A549 (cell line): ENCODE results near the gene COG5.

ENCODE experiments used
- BHLHE40 ChIP-seq: IDR thresholded peaks from 2 replicates; pipeline ENCODE4 v1.6.1; 2012; ENCODE audit warnings: low read depth, low read length, inconsistent platforms
- KDM5A ChIP-seq: fragments of 200-600 bp; sonication (generic); IDR thresholded peaks from 2 replicates; pipeline ENCODE4 v1.6.1; 2016; ENCODE audit warnings: antibody characterized with exemption, mild to moderate bottlenecking
- PHF8 ChIP-seq: fragments of 200-600 bp; sonication (generic); IDR thresholded peaks from 2 replicates; pipeline ENCODE4 v1.6.1; 2016; ENCODE audit warnings: low read depth, mild to moderate bottlenecking, antibody characterized with exemption, moderate library complexity, borderline replicate concordance
- POLR2A ChIP-seq: IDR thresholded peaks from 2 replicates; pipeline ENCODE4 v1.6.1; 2012; ENCODE audit warnings: mild to moderate bottlenecking, low read length
- RCOR1 ChIP-seq: fragments of 150-350 bp; IDR thresholded peaks from 2 replicates; pipeline ENCODE4 v1.6.1; 2014; ENCODE audit warnings: antibody characterized with exemption, low read length, low read depth
- SMC3 ChIP-seq: fragments of >200 bp; sonication (Bioruptor Twin); formaldehyde crosslinking; IDR thresholded peaks from 3 replicates; pipeline ENCODE4 v1.6.1; 2018; ENCODE audit warnings: inconsistent platforms
- ZNF302 ChIP-seq: fragments of 250-450 bp; sonication (Bioruptor Pico); IDR thresholded peaks from 2 replicates; pipeline ENCODE4 v1.9.0; 2021; ENCODE audit warnings: inconsistent platforms, mild to moderate bottlenecking, moderate library complexity
- TF ChIP-seq, protein P1 (sequence below): fragments of >200 bp; sonication (Bioruptor Twin); formaldehyde crosslinking; IDR thresholded peaks from 3 replicates; pipeline ENCODE4 v1.5.1; 2016
- TF ChIP-seq, protein P2 (sequence below): fragments of 200-600 bp; sonication (generic); IDR thresholded peaks from 2 replicates; pipeline ENCODE4 v1.6.1; 2016; ENCODE audit warnings: antibody characterized with exemption, mild to moderate bottlenecking, moderate library complexity
- TF ChIP-seq, protein P3 (sequence below): fragments of 150-350 bp; IDR thresholded peaks from 2 replicates; pipeline ENCODE4 v1.6.1; 2014; ENCODE audit warnings: low read depth, mild to moderate bottlenecking, low read length
- TF ChIP-seq, protein P4 (sequence below): IDR thresholded peaks from 2 replicates; pipeline ENCODE4 v1.6.1; 2012

DNA sequence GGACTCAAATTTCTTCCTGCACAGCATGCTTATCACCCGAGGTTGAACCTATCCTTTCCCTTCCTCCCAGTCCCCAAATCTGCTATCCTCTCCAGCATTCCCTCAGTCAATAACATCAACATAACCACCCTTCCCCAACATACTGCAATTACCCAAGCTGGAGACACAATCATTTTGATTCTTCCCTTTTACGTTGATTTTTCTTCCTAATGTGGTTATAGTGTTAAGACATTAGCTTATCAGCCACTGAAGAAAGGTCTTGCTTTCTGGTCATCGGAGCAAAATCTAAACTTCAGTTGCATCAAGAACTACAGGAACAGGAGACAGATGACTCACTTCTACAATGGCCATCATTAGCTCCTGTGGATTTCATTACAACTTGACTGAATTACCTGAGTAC, 398.4 kb downstream of the COG5 start:
- TF ChIP-seq POLR2A = no peak
- TF ChIP-seq, protein P1, sequence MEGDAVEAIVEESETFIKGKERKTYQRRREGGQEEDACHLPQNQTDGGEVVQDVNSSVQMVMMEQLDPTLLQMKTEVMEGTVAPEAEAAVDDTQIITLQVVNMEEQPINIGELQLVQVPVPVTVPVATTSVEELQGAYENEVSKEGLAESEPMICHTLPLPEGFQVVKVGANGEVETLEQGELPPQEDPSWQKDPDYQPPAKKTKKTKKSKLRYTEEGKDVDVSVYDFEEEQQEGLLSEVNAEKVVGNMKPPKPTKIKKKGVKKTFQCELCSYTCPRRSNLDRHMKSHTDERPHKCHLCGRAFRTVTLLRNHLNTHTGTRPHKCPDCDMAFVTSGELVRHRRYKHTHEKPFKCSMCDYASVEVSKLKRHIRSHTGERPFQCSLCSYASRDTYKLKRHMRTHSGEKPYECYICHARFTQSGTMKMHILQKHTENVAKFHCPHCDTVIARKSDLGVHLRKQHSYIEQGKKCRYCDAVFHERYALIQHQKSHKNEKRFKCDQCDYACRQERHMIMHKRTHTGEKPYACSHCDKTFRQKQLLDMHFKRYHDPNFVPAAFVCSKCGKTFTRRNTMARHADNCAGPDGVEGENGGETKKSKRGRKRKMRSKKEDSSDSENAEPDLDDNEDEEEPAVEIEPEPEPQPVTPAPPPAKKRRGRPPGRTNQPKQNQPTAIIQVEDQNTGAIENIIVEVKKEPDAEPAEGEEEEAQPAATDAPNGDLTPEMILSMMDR = no peak
- TF ChIP-seq KDM5A = no peak
- TF ChIP-seq, protein P2, sequence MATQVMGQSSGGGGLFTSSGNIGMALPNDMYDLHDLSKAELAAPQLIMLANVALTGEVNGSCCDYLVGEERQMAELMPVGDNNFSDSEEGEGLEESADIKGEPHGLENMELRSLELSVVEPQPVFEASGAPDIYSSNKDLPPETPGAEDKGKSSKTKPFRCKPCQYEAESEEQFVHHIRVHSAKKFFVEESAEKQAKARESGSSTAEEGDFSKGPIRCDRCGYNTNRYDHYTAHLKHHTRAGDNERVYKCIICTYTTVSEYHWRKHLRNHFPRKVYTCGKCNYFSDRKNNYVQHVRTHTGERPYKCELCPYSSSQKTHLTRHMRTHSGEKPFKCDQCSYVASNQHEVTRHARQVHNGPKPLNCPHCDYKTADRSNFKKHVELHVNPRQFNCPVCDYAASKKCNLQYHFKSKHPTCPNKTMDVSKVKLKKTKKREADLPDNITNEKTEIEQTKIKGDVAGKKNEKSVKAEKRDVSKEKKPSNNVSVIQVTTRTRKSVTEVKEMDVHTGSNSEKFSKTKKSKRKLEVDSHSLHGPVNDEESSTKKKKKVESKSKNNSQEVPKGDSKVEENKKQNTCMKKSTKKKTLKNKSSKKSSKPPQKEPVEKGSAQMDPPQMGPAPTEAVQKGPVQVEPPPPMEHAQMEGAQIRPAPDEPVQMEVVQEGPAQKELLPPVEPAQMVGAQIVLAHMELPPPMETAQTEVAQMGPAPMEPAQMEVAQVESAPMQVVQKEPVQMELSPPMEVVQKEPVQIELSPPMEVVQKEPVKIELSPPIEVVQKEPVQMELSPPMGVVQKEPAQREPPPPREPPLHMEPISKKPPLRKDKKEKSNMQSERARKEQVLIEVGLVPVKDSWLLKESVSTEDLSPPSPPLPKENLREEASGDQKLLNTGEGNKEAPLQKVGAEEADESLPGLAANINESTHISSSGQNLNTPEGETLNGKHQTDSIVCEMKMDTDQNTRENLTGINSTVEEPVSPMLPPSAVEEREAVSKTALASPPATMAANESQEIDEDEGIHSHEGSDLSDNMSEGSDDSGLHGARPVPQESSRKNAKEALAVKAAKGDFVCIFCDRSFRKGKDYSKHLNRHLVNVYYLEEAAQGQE = no peak
- TF ChIP-seq, protein P3, sequence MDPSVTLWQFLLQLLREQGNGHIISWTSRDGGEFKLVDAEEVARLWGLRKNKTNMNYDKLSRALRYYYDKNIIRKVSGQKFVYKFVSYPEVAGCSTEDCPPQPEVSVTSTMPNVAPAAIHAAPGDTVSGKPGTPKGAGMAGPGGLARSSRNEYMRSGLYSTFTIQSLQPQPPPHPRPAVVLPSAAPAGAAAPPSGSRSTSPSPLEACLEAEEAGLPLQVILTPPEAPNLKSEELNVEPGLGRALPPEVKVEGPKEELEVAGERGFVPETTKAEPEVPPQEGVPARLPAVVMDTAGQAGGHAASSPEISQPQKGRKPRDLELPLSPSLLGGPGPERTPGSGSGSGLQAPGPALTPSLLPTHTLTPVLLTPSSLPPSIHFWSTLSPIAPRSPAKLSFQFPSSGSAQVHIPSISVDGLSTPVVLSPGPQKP = no peak
- TF ChIP-seq RCOR1 = no peak
- TF ChIP-seq, protein P4, sequence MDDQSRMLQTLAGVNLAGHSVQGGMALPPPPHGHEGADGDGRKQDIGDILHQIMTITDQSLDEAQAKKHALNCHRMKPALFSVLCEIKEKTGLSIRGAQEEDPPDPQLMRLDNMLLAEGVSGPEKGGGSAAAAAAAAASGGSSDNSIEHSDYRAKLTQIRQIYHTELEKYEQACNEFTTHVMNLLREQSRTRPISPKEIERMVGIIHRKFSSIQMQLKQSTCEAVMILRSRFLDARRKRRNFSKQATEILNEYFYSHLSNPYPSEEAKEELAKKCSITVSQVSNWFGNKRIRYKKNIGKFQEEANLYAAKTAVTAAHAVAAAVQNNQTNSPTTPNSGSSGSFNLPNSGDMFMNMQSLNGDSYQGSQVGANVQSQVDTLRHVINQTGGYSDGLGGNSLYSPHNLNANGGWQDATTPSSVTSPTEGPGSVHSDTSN = no peak
- no peak for TF ChIP-seq BHLHE40
- TF ChIP-seq SMC3 = no peak
- no peak for TF ChIP-seq PHF8
- TF ChIP-seq ZNF302 (CRISPR knock-in tag) = no peak
